ENCODE measurements around the gene STX10. TPM values are rescaled to one million over a fixed set of nuclear protein-coding genes. Genes with fewer than 3 reads are reported as not detected.
A peak's percentile ranks its signal among the peaks of the same experiment; 100 is the strongest.

STX10 gene
- total RNA-seq, 4 donors from 2014 or later = 50.2 to 62.6 (median 56.6) TPM

GRCh38 chr19:13160557-13160956 is 10.4 kb upstream of the STX10 start:
- Histone ChIP-seq H3K36me3 (no peaks in the 10 kb centered on the region), H3K4me1 (peaks cover 48 to 53% (median 50%) of the 10 kb centered on the region in 4 donors), H3K27me3 (no peaks in the 10 kb centered on the region), H3K27ac (replicated peaks in 1 of 4) (no peak overlapping the region), H3K4me3 (no peak overlapping the region), H3K9me3 (no peaks in the 10 kb centered on the region)
- intact Hi-C loops (cut with DNase I) = no loop called here
- no peak for TF ChIP-seq CTCF (IDR thresholded peaks at IDR 0.05)
- 82% methylated on average over 1 of the region's 1 CpG for WGBS
- no peak for DNase-seq (ENCODE audit: extremely low spot score)

- H3K27me3 ChIP-seq = no peaks in the 10 kb centered on the region
- H3K36me3 ChIP-seq = peaks cover 0 to 5% (median 0%) of the 10 kb centered on the region in 4 donors
- H3K9me3 ChIP-seq = no peaks in the 10 kb centered on the region
- H3K4me3 ChIP-seq = no peak overlapping the region
- TF ChIP-seq POLR2AphosphoS5 (IDR thresholded peaks at IDR 0.05) (no peak), POLR2A (IDR thresholded peaks at IDR 0.05; ENCODE audit: low read depth) (no peak), CTCF (IDR thresholded peaks at IDR 0.05) (no peak), EP300 (IDR thresholded peaks at IDR 0.05) (no peak)
- intact Hi-C loops (cut with DNase I) = loop anchor here (10.0 kb wide), 1 partner anchor 685 kb away; no protein-coding TSS in a partner anchor
- 89% methylated on average over 3 of the region's 3 CpGs for WGBS
- H3K27ac ChIP-seq (replicated peaks in 1 of 4) = no peak overlapping the region
- DNase-seq (ENCODE audit: extremely low spot score) = no peak
- H3K4me1 ChIP-seq = peaks cover 46 to 53% (median 50%) of the 10 kb centered on the region in 4 donors
These were observed 9.5 kb upstream of the STX10 start for GRCh38 chr19:13159713-13160112.

- WGBS = 8% methylated on average over 19 of the region's 55 CpGs
- no peak for TF ChIP-seq CTCF (IDR thresholded peaks at IDR 0.05)
- TF ChIP-seq POLR2AphosphoS5 (IDR thresholded peaks at IDR 0.05) = peak; percentile 64 to 68
- TF ChIP-seq POLR2A (IDR thresholded peaks at IDR 0.05; ENCODE audit: low read depth) = peak; percentile 13
- DNase-seq (ENCODE audit: extremely low spot score) = peak; percentile 93
- Histone ChIP-seq H3K4me1 (peaks cover 20 to 41% (median 31%) of the 10 kb centered on the region in 4 donors), H3K9me3 (no peaks in the 10 kb centered on the region), H3K36me3 (peaks cover 0 to 20% (median 0%) of the 10 kb centered on the region in 4 donors), H3K4me3 (peak overlapping the region; percentile 70 to 95 (median 94)), H3K27me3 (no peaks in the 10 kb centered on the region), H3K27ac (replicated peaks in 1 of 4) (peak overlapping the region; percentile 95 to 100 (median 98))
- intact Hi-C loops (cut with DNase I) = loop anchor here (10.0 kb wide), 1 partner anchor 689 kb away; no protein-coding TSS in a partner anchor
These were observed 5.5 kb upstream of the STX10 start for GRCh38 chr19:13155472-13156359.

- H3K4me1 ChIP-seq = peaks cover 20 to 41% (median 31%) of the 10 kb centered on the region in 4 donors
These were observed 4.8 kb upstream of the STX10 start for GRCh38 chr19:13154911-13155471.

More at GRCh38 chr19:13154911-13155471, 4.8 kb upstream of the STX10 start:
- DNase-seq (ENCODE audit: extremely low spot score) = peak; percentile 93
- H3K9me3 ChIP-seq = no peaks in the 10 kb centered on the region
- TF ChIP-seq EP300 (IDR thresholded peaks at IDR 0.05) = no peak
- no peak for TF ChIP-seq POLR2A (IDR thresholded peaks at IDR 0.05; ENCODE audit: low read depth)
- TF ChIP-seq CTCF (IDR thresholded peaks at IDR 0.05) = peak in 1 of 3 experiments; percentile 20
- TF ChIP-seq POLR2AphosphoS5 (IDR thresholded peaks at IDR 0.05) = peak in 1 of 2 donors; percentile 2
- H3K4me3 ChIP-seq = peak overlapping the region; percentile 70 to 95 (median 94)
- H3K27me3 ChIP-seq = no peaks in the 10 kb centered on the region
- peak overlapping the region; percentile 95 to 100 (median 98) for H3K27ac ChIP-seq (replicated peaks in 1 of 4)
- peaks cover 0 to 20% (median 0%) of the 10 kb centered on the region in 4 donors for H3K36me3 ChIP-seq
- intact Hi-C loops (cut with DNase I) = loop anchor here (10.0 kb wide), 1 partner anchor 690 kb away; no protein-coding TSS in a partner anchor
- 0% methylated on average over 11 of the region's 24 CpGs for WGBS

All from esophagus muscularis mucosa (tissue), 4 donors.